Hair follicle dermal papilla cell (primary cell): Measurements from ENCODE around the gene TXNRD1. TPM values are rescaled to one million over a fixed set of nuclear protein-coding genes. Genes with fewer than 3 reads are reported as not detected.

Experiments used
- total RNA-seq: library from RNA; depleted of rRNA; stranded (reverse); fragments of >200 nt; gene quantifications from 2 replicates; pipeline ENCODE4 v1.2.3, GENCODE V29; 2012

The TXNRD1 gene
- total RNA-seq, result 217 and 248 TPM in 2 replicates

DNA sequence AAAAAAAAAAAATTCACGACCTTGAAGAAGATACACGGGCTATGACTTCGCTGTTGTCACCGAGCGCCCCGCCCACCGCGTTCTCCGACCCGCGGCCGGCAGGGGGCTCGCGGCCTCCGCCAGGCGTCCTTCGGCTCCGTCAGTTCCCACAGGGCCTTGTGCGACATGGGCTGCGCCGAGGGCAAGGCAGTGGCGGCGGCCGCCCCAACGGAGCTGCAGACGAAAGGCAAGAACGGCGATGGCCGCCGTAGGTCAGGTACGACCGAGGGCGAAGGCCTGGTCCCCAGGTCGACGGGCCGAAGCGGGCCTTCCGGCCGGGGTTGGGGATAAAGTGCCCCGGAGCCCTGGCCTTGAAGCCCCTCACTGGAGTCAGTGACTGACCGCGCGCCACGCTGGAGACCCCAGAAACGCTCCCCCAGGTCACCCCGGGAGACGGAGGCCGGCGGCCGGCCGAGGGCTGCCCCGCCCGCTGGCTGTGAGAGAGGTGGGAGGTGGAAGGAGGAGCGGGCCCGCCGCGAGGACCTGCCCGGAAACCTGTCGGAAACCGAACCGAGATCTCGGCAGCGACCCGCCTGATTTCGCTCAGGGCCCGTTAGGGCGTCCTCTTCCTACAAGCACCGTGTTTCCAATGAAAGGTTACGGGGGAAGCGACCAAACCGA, at the start of gene TXNRD1:
TSS of gene TXNRD1 (plus strand) at position 142 of the 660 bp plus-strand sequence. CDS start at position 166, 24 bp downstream.

GRCh38 chr12:104303538-104304151, 88.1 kb downstream of the TXNRD1 start, which contains the start of gene EID3:
Gene EID3 (plus strand): TSS chr12:104303739. CDS start chr12:104303935, 196 bp downstream.

Other genes with a start within 250 kb of the TXNRD1 start
- gene TDG, start 249.9 kb upstream of the TXNRD1 start, total RNA-seq, result 21.0 and 25.8 TPM in 2 replicates
- 91.8 and 99.1 TPM in 2 replicates for gene GLT8D2, start 165.6 kb upstream of the TXNRD1 start, total RNA-seq
- 19.7 and 26.4 TPM in 2 replicates for gene HCFC2, start 151.2 kb upstream of the TXNRD1 start, total RNA-seq
- gene NFYB, start 77.6 kb upstream of the TXNRD1 start, total RNA-seq, result 15.4 and 16.5 TPM in 2 replicates
- gene EID3, start 88.0 kb downstream of the TXNRD1 start, total RNA-seq, result 10.3 and 13.5 TPM in 2 replicates
- 7.4 and 15.7 TPM in 2 replicates for gene CHST11, start 241.2 kb downstream of the TXNRD1 start, total RNA-seq